Spleen (tissue), 7 donors: ENCODE data around the gene KATNIP.

Experiments used
- POLR2A ChIP-seq, 3 donors: fragments of 450-650 bp; IDR thresholded peaks; one replicate each; pipeline ENCODE4 v1.5.1; 2017; ENCODE audit warnings: antibody characterized with exemption in 3 of 3, mild to moderate bottlenecking in 1 of 3
- POLR2AphosphoS5 ChIP-seq, 3 donors: sonication (generic); formaldehyde crosslinking; IDR thresholded peaks; one replicate each; pipeline ENCODE4 v1.5.1; 2017; ENCODE audit warnings: antibody characterized with exemption in 3 of 3
- TF ChIP-seq, protein P1 (sequence below), 11 experiments: fragments of 200-600 bp in 7 of 11; fragments of 450-650 bp in 4 of 11; sonication (generic) in 4 of 11; IDR thresholded peaks in 8 of 11; conservative IDR thresholded peaks in 3 of 11; 1 replicate in 7 of 11; 2 replicates in 4 of 11; pipeline versions ENCODE4 v1.4.0 to v1.8.0; 2016 to 2021; ENCODE audit warnings: antibody characterized with exemption in 11 of 11, inconsistent platforms in 4 of 11, mild to moderate bottlenecking in 1 of 11
- donor health status: DM: no; HTN: no; CAD: no; lungs with moderate emphysema.
- donor health status: DM: no; HTN: no; CAD: no.
- donor health status: DM: no; HTN: no; CAD: no.

DNA sequence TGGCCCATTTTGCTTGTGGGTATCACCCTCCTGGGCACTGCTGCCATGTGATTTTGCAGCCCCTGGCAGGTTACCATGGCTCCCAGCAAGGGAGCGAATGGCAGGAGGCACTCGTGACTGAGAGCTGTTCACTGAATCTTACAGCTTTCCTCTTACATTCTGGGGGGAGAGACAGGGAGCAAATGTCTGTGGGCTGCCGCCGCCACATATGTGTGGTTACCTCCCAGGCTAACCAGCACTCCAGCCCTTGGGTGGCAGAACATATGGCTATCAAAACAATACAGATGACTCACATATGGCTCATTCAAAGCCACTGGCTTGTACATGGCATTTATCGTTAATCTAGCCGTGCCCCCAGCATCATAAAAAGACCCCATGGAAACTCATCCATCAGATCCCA lies 20.0 kb upstream of the KATNIP start:
- TF ChIP-seq, protein P1, sequence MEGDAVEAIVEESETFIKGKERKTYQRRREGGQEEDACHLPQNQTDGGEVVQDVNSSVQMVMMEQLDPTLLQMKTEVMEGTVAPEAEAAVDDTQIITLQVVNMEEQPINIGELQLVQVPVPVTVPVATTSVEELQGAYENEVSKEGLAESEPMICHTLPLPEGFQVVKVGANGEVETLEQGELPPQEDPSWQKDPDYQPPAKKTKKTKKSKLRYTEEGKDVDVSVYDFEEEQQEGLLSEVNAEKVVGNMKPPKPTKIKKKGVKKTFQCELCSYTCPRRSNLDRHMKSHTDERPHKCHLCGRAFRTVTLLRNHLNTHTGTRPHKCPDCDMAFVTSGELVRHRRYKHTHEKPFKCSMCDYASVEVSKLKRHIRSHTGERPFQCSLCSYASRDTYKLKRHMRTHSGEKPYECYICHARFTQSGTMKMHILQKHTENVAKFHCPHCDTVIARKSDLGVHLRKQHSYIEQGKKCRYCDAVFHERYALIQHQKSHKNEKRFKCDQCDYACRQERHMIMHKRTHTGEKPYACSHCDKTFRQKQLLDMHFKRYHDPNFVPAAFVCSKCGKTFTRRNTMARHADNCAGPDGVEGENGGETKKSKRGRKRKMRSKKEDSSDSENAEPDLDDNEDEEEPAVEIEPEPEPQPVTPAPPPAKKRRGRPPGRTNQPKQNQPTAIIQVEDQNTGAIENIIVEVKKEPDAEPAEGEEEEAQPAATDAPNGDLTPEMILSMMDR (IDR thresholded peaks at IDR 0.05 in 8 of 11, conservative IDR thresholded peaks at IDR 0.05 in 3 of 11), result no peak
- TF ChIP-seq POLR2AphosphoS5 (IDR thresholded peaks at IDR 0.05), result no peak
- TF ChIP-seq POLR2A (IDR thresholded peaks at IDR 0.05), result no peak
